Psoas muscle (tissue), 8 donors: ENCODE data around the gene PDIA2. TPM values are rescaled to one million over a fixed set of nuclear protein-coding genes. Genes with fewer than 3 reads are reported as not detected.
"Not testable (repeated sequence)": the region's sequence is repeated elsewhere in the genome, so short reads cannot be mapped to it uniquely, and the experiment has no call there.

Source experiments
- ATAC-seq, 4 donors: fragments of 200-7000 bp; cut with Tn5 transposase; one replicate each; pipeline ENCODE4 v1.9.1; 2020; ENCODE audit warnings: moderate library complexity in 3 of 4, mild to moderate bottlenecking in 2 of 4
- DNase-seq, 2 donors: peaks; one replicate each; pipeline ENCODE4 v3.0.0-alpha.2; 2020
- H3K27ac ChIP-seq: fragments of 200-600 bp; one replicate; pipeline ENCODE4 v1.8.0; 2022
- H3K27me3 ChIP-seq, 3 donors: fragments of 200-600 bp in 1 of 3; one replicate each; pipeline versions ENCODE4 v1.6.1 to v1.8.0; 2013 to 2022; ENCODE audit warnings: low read length in 2 of 3, mild to moderate bottlenecking in 2 of 3, moderate library complexity in 1 of 3; ENCODE audit not compliant: insufficient read depth in 3 of 3
- H3K36me3 ChIP-seq, 2 donors: fragments of 200-600 bp in 1 of 2; one replicate each; pipeline versions ENCODE4 v1.6.1 to v1.8.0; 2013 to 2022; ENCODE audit warnings: low read depth in 1 of 2, mild to moderate bottlenecking in 1 of 2, moderate library complexity in 1 of 2; ENCODE audit not compliant: insufficient read depth in 1 of 2
- H3K4me1 ChIP-seq: fragments of 200-600 bp; one replicate; pipeline ENCODE4 v1.8.0; 2022
- H3K4me3 ChIP-seq: fragments of 200-600 bp; one replicate; pipeline ENCODE4 v1.8.0; 2022; ENCODE audit warnings: mild to moderate bottlenecking
- H3K9me3 ChIP-seq: fragments of 200-600 bp; one replicate; pipeline ENCODE4 v1.8.0; 2022
- WGBS, 3 donors: extraction: QIAGEN DNeasy Blood & Tissue Kit; methylation state at CpG; one replicate each; pipeline versions ENCODE4 v1.1.6 to v1.1.7; 2013; 5-methylcytosine and 5-hydroxymethylcytosine counted together
- intact Hi-C, 2 donors: fragments of 100-400 bp; cut with DNase I; formaldehyde crosslinking; loops; one replicate each; pipeline versions ENCODE4 v1.11.0 to v1.14.2; 2022
- polyA plus RNA-seq, 3 donors: library from polyadenylated mRNA; stranded (reverse); fragments of 200-250 nt; gene quantifications; one replicate each; pipeline ENCODE4 v1.2.3, GENCODE V29; 2013
- total RNA-seq, 4 donors: library from RNA; stranded (reverse); fragmentation: NEBNext Ultra II Directional in 2 of 4; extraction: Animal tissue kit (Norgen Biotek cat#: 25700) in 2 of 4; gene quantifications; one replicate each; pipeline versions ENCODE4 v1.2.1 to v1.2.4, GENCODE V29; 2021 to 2023
- TF ChIP-seq, protein P1 (sequence below): fragments of 200-600 bp; IDR thresholded peaks from one replicate; pipeline ENCODE4 v1.8.0; 2022; ENCODE audit warnings: antibody characterized with exemption
- donor health status: healthy with polysubstance abuse.
- donor health status: DM: no; HTN: no; CAD: no; lungs with moderate emphysema.
- donor health status: Bipolar disorder and iron deficiency.
- donor health status: healthy.
- donor health status: DM: yes; HTN: yes; CAD: no.
- donor health status: DM: no; HTN: no; CAD: no.
- donor health status: DM: no; HTN: no; CAD: no.
- donor health status: DM: yes; HTN: yes; CAD: no.

The PDIA2 gene
- total and polyA plus RNA-seq, 7 donors = 0.08 to 0.90 (median 0.14) TPM; not detected in 4

DNA sequence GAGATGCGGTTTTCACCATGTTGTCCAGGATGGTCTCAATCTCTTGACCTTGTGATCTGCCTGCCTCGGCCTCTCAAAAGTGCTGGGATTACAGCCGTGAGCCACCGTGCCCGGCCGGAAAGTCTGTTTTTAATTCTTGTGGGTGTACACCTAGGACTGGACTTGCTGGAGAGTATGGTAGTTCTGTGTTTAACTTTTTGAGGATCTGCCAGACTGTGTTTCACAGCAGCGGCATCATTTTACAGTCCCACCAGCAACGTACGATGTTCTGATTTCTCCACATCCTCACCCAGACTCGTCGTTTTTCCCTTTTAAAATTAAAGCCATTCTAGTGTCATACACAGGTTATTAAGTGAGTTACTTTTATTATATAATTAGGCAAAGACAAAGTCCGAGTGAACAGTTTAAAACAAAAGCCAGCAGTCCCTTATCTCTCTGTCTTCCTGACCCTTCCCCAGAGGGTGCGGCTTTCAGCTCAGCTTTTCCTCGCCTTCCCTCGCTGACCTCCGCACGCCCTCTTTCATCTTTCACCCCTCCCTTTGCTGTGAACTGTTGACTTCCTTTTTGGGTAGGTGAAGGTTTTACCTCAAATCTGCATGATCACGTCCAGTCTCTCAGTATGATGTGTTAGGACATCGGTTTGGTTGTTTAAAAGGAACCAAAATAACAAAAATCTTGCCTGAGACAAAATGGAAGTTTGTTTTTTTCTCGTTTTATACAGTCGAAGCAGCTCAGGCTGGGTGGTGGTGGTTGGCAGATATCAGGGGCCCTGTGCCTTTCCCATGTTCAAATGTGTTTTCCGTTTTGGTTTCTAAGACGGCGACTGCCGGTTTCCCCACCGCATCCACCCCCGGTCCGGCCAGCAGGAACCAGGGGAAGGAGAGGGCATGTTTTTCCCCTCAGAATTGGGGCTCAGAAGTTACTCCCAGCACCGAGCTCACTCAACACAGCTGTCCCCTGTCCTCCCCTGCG lies 30.3 kb upstream of the PDIA2 start:
- 67 to 73% (median 69%) methylated on average over 30 of the region's 30 CpGs for whole genome bisulfite sequencing, 3 donors
- ATAC-seq = no peak
- Histone ChIP-seq H3K27ac (no peak overlapping the region), H3K36me3 (peaks cover 0 to 83% of the 10 kb centered on the region in 2 donors), H3K4me1 (no peaks in the 10 kb centered on the region), H3K9me3 (no peaks in the 10 kb centered on the region), H3K4me3 (peak overlapping the region; percentile 28), H3K27me3 (no peaks in the 10 kb centered on the region)
- TF ChIP-seq, protein P1, sequence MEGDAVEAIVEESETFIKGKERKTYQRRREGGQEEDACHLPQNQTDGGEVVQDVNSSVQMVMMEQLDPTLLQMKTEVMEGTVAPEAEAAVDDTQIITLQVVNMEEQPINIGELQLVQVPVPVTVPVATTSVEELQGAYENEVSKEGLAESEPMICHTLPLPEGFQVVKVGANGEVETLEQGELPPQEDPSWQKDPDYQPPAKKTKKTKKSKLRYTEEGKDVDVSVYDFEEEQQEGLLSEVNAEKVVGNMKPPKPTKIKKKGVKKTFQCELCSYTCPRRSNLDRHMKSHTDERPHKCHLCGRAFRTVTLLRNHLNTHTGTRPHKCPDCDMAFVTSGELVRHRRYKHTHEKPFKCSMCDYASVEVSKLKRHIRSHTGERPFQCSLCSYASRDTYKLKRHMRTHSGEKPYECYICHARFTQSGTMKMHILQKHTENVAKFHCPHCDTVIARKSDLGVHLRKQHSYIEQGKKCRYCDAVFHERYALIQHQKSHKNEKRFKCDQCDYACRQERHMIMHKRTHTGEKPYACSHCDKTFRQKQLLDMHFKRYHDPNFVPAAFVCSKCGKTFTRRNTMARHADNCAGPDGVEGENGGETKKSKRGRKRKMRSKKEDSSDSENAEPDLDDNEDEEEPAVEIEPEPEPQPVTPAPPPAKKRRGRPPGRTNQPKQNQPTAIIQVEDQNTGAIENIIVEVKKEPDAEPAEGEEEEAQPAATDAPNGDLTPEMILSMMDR = no peak
- DNase-seq = no peak
- intact Hi-C loops = no loop called here

DNA sequence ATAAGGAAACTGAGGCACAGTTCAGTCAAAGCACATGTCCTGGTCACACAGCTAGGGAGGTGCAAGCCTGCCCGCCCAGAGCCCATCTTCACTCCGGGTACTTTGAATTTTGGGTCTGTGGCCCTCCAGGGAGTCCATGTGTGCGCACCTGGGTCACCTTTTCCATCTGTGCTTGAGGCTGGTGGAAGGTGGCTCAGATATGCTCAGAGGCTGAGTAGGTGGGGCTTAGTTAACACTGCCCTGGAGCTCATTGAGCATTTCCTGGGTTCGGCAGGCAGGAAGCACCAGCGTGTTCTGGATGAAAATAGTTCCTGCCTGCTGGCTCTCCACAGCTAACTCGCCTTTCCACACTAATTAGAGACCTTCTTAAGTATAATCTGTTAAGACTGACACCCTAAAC lies 29.1 kb upstream of the PDIA2 start:
- H3K27ac ChIP-seq = no peak overlapping the region
- WGBS, 3 donors = 80 to 90% (median 85%) methylated on average over 6 of the region's 6 CpGs
- ATAC-seq = no peak
- no peaks in the 10 kb centered on the region for H3K9me3 ChIP-seq
- no peaks in the 10 kb centered on the region for H3K4me1 ChIP-seq
- peaks cover 0 to 91% of the 10 kb centered on the region in 2 donors for H3K36me3 ChIP-seq
- intact Hi-C loops = no loop called here
- DNase-seq = no peak
- TF ChIP-seq, protein P1 = no peak
- no peaks in the 10 kb centered on the region for H3K27me3 ChIP-seq
- no peak overlapping the region for H3K4me3 ChIP-seq

DNA sequence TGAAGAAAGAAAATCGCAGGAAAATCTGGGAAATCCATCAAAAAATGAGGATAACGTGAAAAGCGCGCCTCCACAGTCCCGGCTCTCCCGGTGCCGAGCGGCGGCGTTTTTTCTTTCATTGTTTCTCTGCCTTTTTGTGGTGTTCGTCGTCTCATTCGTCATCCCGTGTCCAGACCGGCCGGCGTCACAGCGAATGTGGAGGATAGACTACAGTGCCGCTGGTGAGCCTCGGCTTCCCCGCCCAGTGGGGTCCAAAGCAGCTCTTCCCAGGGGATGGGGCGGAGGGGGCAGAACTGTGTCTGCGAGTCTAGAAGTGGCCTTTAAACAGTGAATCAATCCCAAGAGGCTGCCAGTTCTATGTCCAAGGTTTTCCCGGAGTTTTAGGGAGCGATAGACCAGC lies 28.5 kb upstream of the PDIA2 start:
- H3K4me3 ChIP-seq = no peak overlapping the region
- H3K27me3 ChIP-seq = no peaks in the 10 kb centered on the region
- H3K9me3 ChIP-seq = no peaks in the 10 kb centered on the region
- intact Hi-C loops = no loop called here
- DNase-seq = no peak
- TF ChIP-seq, protein P1 = no peak
- H3K27ac ChIP-seq = no peak overlapping the region
- ATAC-seq = no peak
- WGBS, 3 donors = 92 to 96% (median 96%) methylated on average over 25 of the region's 25 CpGs
- H3K4me1 ChIP-seq = no peaks in the 10 kb centered on the region
- H3K36me3 ChIP-seq = peaks cover 0 to 94% of the 10 kb centered on the region in 2 donors

DNA sequence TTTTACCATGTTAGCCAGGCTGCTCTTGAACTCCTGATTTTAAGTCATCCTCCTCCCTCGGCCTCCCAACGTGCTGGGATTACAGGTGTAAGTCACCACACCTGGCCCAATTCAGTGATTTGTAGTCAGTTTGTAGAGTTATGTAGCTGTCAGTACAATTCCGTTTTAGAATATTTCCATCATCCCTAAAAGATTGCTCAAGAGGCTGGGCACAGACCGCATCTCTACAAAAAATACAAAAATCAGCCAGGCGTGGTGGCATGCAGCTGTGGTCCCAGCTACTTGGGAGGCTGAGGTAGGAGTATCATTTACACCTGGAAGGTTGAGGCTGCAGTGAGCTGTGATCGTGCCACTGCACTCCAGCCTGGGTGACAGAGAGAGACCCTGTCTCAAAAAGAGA lies 27.8 kb upstream of the PDIA2 start:
- TF ChIP-seq, protein P1 = no peak
- Histone ChIP-seq H3K27me3 (no peaks in the 10 kb centered on the region), H3K36me3 (peaks cover 0 to 94% of the 10 kb centered on the region in 2 donors), H3K27ac (no peak overlapping the region), H3K4me3 (no peak overlapping the region), H3K9me3 (no peaks in the 10 kb centered on the region), H3K4me1 (no peaks in the 10 kb centered on the region)
- intact Hi-C loops = no loop called here
- WGBS, 3 donors = 92 to 98% (median 95%) methylated on average over 6 of the region's 6 CpGs
- DNase-seq (no peak), ATAC-seq (no peak)

DNA sequence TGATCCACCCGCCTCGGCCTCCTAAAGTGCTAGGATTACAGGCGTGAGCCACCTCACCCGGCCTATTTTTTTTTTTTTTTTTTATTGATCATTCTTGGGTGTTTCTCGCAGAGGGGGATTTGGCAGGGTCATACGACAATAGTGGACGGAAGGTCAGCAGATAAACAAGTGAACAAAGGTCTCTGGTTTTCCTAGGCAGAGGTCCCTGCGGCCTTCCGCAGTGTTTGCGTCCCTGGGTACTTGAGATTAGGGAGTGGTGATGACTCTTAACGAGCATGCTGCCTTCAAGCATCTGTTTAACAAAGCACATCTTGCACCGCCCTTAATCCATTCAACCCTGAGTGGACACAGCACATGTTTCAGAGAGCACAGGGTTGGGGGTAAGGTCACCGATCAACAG lies 24.9 kb upstream of the PDIA2 start:
- H3K27ac ChIP-seq, H3K4me3 ChIP-seq, ATAC-seq, H3K4me1 ChIP-seq, H3K27me3 ChIP-seq, intact Hi-C loops, DNase-seq, H3K9me3 ChIP-seq: not testable (repeated sequence)
- H3K36me3 ChIP-seq = peaks cover 7 to 96% of the 10 kb centered on the region in 2 donors
- 92 to 97% (median 97%) methylated on average over 9 to 11 of the region's 13 CpGs for WGBS, 3 donors
